Stimulated activated CD4-positive, alpha-beta T cell treated with anti-CD3 and anti-CD28 coated beads, Interleukin-1b, Interleukin-23, amount 100 ng/mL, for 48 hours (primary cell): ENCODE results near the gene RNF112.

Source experiments
- DNase-seq: peaks from one replicate; pipeline ENCODE4 v3.0.0-alpha.2; 2020

RNF112 gene

DNA sequence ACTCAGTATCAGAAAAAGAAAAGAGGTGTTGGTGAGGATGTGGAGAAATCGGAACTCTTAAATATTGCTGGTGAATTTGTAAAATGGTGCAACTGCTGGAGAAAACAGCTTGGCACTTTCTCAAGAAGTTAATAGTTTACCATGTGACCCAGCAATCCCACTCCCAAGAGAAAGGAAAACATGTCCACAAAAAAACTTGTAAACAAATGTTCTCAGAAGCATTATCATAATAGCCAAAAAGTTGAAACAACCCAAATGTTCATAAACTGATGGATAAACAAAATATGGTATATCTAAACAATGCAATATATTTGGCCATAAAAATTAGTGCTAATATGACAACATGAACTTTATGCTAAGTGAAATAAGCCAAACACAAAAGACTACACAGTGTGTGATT lies 35.3 kb upstream of the RNF112 start:
- DNase-seq = no peak

DNA sequence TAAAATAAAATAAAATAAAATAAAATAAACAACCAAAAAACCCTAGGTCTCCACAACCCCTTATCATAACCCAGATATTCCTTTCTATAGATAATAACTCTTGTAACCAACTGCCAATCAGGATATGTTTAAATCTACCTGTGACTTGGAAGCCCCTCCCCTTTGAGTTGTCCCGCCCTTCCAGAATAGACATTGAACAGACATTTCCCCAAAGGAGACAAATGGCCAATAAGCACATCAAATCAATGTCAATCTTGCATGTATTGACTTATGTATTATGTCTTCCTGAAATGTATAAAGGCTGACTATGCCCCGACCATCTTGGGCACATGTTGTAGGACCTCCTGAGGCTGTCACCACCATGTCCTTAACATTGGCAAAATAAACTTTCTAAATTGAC lies 34.2 kb upstream of the RNF112 start:
- DNase-seq = no peak

- peak; percentile 97 for DNase-seq
Measured at GRCh38 chr17:19377602-19378415, 33.2 kb upstream of the RNF112 start.

DNA sequence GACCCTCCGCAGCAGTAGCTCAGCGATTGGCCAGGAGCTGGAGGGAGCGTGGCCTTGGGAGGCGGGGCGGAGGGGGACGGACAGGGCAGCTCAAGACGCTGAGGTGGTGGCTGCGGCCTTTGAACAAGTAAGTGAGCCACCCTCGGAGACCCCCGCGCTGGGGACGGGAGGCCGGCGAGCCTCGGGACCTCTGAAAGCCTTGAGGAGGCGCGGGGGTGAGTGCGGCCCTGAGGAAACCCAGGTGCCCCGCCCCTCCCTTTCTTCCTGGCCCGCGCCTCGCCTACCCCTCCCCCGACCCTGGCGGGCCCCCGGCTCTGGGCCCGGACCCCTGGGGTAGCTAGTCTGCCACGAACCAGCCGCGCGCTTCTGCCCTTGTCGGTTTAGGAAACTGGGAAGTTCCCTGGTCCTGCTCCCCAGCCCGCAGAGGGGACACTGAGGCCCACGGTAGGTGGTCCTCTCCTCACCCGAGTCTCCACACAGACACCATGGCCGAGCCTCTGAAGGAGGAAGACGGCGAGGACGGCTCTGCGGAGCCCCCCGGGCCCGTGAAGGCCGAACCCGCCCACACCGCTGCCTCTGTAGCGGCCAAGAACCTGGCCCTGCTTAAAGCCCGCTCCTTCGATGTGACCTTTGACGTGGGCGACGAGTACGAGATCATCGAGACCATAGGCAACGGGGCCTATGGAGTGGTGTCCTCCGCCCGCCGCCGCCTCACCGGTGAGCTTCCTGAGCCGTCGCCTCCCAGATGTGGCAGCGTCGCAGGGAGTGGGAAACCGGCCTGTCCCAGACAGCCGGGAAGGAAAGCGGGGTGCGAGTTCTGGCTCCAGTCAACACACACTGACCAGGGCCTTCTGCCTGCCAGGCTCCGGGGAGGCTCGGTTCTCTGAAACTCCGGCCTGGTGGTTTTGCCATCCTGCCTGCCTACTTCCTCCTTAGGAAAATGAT lies 32.3 kb upstream of the RNF112 start, which contains the start of gene MAPK7:
Gene MAPK7, plus strand, starts transcription at position 83 of the 945 bp plus-strand sequence. Its CDS starts 403 bp downstream, at position 486.
- DNase-seq = no peak

DNA sequence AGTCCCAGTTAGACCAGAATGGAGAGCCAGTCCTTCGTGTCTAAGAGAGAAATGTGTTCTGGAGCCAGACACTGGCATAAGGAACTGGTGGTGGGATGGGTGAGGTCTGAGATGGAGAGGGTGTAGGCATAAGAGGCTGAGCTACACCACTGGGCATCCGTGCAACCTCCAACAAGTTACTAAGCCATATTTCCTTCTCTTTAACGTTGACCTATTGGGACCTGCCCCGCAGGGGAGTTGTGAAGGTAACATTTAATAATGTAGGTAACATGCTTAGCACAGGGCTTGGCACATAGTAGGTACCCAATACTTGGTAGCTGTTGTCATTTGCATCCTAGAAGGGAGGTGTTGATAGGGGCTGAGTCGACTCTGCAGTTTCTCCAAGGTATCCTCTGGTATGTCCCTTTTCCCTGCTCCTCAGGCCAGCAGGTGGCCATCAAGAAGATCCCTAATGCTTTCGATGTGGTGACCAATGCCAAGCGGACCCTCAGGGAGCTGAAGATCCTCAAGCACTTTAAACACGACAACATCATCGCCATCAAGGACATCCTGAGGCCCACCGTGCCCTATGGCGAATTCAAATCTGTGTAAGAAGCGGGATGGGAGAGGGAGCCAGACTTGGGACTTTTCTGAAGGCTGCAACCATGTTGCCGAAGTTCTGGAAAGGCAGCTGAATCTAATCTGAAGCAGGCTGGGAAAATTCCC lies 31.5 kb upstream of the RNF112 start:
- no peak for DNase-seq

DNA sequence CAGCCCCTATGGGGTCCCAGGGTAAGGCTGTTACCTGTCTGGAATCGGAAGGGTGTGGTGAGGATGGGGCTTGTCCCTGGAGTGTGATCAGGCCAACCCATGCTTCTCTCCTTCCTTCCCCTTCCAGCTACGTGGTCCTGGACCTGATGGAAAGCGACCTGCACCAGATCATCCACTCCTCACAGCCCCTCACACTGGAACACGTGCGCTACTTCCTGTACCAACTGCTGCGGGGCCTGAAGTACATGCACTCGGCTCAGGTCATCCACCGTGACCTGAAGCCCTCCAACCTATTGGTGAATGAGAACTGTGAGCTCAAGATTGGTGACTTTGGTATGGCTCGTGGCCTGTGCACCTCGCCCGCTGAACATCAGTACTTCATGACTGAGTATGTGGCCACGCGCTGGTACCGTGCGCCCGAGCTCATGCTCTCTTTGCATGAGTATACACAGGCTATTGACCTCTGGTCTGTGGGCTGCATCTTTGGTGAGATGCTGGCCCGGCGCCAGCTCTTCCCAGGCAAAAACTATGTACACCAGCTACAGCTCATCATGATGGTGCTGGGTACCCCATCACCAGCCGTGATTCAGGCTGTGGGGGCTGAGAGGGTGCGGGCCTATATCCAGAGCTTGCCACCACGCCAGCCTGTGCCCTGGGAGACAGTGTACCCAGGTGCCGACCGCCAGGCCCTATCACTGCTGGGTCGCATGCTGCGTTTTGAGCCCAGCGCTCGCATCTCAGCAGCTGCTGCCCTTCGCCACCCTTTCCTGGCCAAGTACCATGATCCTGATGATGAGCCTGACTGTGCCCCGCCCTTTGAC lies 30.3 kb upstream of the RNF112 start:
- no peak for DNase-seq

GRCh38 chr17:19381361-19381740 lies 29.7 kb upstream of the RNF112 start:
- DNase-seq = no peak

- no peak for DNase-seq
Measured at GRCh38 chr17:19381741-19382444, 29.1 kb upstream of the RNF112 start.

- no peak for DNase-seq
Measured at GRCh38 chr17:19382531-19383444, 28.2 kb upstream of the RNF112 start.

GRCh38 chr17:19383681-19384470 lies 27.2 kb upstream of the RNF112 start:
- DNase-seq = no peak

DNA sequence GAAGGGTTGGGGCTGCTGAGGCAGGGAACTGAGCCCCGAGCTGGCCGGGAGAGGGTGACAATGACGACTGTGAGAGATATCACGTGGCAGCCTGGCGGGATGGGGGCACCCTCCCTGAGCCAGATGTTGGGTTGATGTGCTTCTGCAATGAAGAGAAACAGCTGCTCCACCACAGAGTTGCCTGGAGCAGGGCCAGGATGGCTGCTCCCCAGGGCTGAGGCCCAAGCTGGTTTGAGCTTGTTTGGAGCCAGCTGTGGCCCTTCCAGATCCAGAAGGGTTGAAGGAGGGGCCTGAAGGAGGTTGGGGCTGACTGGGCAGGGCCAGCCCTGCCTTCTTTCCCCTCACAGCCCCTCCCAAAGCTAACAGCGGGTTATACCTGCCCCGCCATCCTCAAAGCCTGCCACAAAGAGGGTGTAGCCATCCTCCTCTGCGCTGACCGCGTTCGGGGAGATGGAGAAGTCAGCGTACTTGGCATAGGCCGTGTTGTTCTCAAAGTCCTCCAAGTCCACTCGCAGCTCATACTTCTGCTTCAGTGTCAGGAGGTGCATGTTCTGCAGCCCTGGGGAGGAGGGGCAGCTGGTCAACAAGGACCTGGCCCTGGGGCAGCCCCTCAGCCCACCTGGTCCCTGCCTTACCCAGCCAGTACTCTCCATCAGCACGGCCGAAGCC lies 26.2 kb upstream of the RNF112 start:
- no peak for DNase-seq

DNA sequence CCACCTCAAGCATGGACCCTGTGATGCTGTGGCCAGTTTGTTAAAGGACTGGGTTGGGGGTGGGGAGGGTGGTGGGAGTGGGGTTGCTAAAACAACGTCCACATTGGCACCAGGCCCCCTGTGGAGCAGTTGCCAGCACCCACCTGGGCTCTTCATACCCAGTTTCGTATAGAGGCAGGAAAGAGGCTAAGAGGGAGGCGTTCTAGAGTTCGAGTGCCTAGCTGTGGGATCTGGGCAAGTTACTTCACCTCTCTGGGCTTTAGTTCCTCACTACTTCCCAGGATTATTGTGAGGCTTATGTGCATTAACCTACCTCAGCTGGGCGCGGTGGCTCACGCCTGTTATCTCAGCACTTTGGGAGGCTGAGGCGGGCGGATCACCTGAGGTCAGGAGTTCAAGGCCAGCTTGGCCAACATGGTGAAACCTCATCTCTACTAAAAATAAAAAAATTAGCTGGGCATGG lies 25.5 kb upstream of the RNF112 start:
- DNase-seq = no peak

- DNase-seq = no peak
Measured at GRCh38 chr17:19386051-19386929, 24.7 kb upstream of the RNF112 start.

GRCh38 chr17:19386974-19387920 lies 23.8 kb upstream of the RNF112 start, which contains the start of gene MFAP4:
MFAP4 (minus strand) TSS chr17:19387190; CDS start chr17:19387155, 35 bp downstream.
- no peak for DNase-seq

GRCh38 chr17:19387921-19388521 lies 23.0 kb upstream of the RNF112 start:
- no peak for DNase-seq
